CD8-positive, alpha-beta memory T cell (primary cell): Measurements from ENCODE around the gene KRTAP10-5. TPM values are rescaled to one million over a fixed set of nuclear protein-coding genes. Genes with fewer than 3 reads are reported as not detected.

Experiments
- CTCF ChIA-PET: fragments of 350-600 bp; sonication (Branson Sonifier 250); formaldehyde crosslinking; loops from one replicate; lab custom pipeline; 2021; ENCODE audit warnings: antibody characterized with exemption; lab: Charles Lee
- POLR2A ChIA-PET: fragments of 350-600 bp; sonication (Branson Sonifier 250); formaldehyde crosslinking; loops from one replicate; lab custom pipeline; 2021; ENCODE audit warnings: antibody characterized with exemption; lab: Charles Lee
- DNase-seq, 5 donors: peaks; one replicate each; pipeline versions ENCODE4 v3.0.0 to v3.0.0-alpha.2; 2020 to 2022; ENCODE audit warnings: mixed read lengths in 1 of 5
- H3K27ac ChIP-seq: one replicate; pipeline ENCODE4 v1.7.0; 2013; ENCODE audit warnings: low read depth, mild to moderate bottlenecking, low read length, moderate library complexity
- H3K27me3 ChIP-seq: 2 replicates; pipeline ENCODE4 v1.7.0; 2013; ENCODE audit warnings: low read length, mild to moderate bottlenecking; ENCODE audit not compliant: insufficient read depth, poor library complexity, severe bottlenecking
- H3K36me3 ChIP-seq: 2 replicates; pipeline ENCODE4 v1.7.0; 2013; ENCODE audit warnings: mild to moderate bottlenecking, low read length, moderate library complexity; ENCODE audit not compliant: insufficient read depth
- H3K4me1 ChIP-seq: 2 replicates; pipeline ENCODE4 v1.7.0; 2013; ENCODE audit warnings: mild to moderate bottlenecking, low read length, moderate library complexity; ENCODE audit not compliant: insufficient read depth
- H3K4me3 ChIP-seq: 2 replicates; pipeline ENCODE4 v1.7.0; 2013; ENCODE audit warnings: mild to moderate bottlenecking, low read length
- H3K9me3 ChIP-seq: 2 replicates; pipeline ENCODE4 v1.7.0; 2013; ENCODE audit warnings: mild to moderate bottlenecking, low read length
- H3K27ac Mint-ChIP-seq, 8 donors: one replicate each; pipeline ENCODE4 v1.8.0; 2020 to 2021; ENCODE audit warnings: mixed read lengths in 8 of 8, mild to moderate bottlenecking in 6 of 8, inconsistent platforms in 3 of 8, moderate library complexity in 3 of 8
- H3K27me3 Mint-ChIP-seq, 2 donors: one replicate each; pipeline ENCODE4 v1.8.0; 2020 to 2021; ENCODE audit warnings: mixed read lengths in 2 of 2, mild to moderate bottlenecking in 1 of 2, moderate library complexity in 1 of 2
- H3K36me3 Mint-ChIP-seq, 3 donors: one replicate each; pipeline ENCODE4 v1.8.0; 2020 to 2021; ENCODE audit warnings: mixed read lengths in 3 of 3, inconsistent platforms in 1 of 3, mild to moderate bottlenecking in 1 of 3
- H3K4me1 Mint-ChIP-seq, 3 donors: one replicate each; pipeline ENCODE4 v1.8.0; 2020 to 2021; ENCODE audit warnings: mixed read lengths in 3 of 3, inconsistent platforms in 1 of 3, mild to moderate bottlenecking in 1 of 3
- H3K4me3 Mint-ChIP-seq, 7 donors: one replicate each; pipeline ENCODE4 v1.8.0; 2020 to 2021; ENCODE audit warnings: mixed read lengths in 7 of 7, mild to moderate bottlenecking in 6 of 7, moderate library complexity in 4 of 7, inconsistent platforms in 2 of 7
- H3K9me3 Mint-ChIP-seq, 5 donors: one replicate each; pipeline ENCODE4 v1.8.0; 2020 to 2022; ENCODE audit warnings: mixed read lengths in 5 of 5, mild to moderate bottlenecking in 3 of 5, moderate library complexity in 2 of 5, inconsistent platforms in 1 of 5
- polyA plus RNA-seq: library from polyadenylated mRNA; unstranded; fragments of 300-500 nt; fragmentation: Illumina TruSeq; gene quantifications from one replicate; pipeline ENCODE4 v1.2.3, GENCODE V29; 2021
- total RNA-seq, 2 experiments: library from RNA; stranded (reverse); gene quantifications; one replicate each; pipeline ENCODE4 v1.2.3, GENCODE V29; 2021

Gene KRTAP10-5
- total and polyA plus RNA-seq, 3 experiments from 2014 or later = not detected

GRCh38 chr21:44530903-44531605 is 49.4 kb downstream of the KRTAP10-5 start:
- no peak overlapping the region for H3K4me3 ChIP-seq
- POLR2A ChIA-PET = no interaction called here
- H3K27ac ChIP-seq = no peak overlapping the region
- H3K9me3 Mint-ChIP-seq = no peaks in the 10 kb centered on the region
- no peaks in the 10 kb centered on the region for H3K36me3 ChIP-seq
- H3K27ac Mint-ChIP-seq = no peak overlapping the region
- DNase-seq = no peak
- CTCF ChIA-PET = no interaction called here
- H3K4me1 ChIP-seq = no peaks in the 10 kb centered on the region
- no peak overlapping the region for H3K4me3 Mint-ChIP-seq
- H3K27me3 ChIP-seq = no peaks in the 10 kb centered on the region
- H3K9me3 ChIP-seq = no peaks in the 10 kb centered on the region
- H3K27me3 Mint-ChIP-seq = peaks cover 1 to 12% of the 10 kb centered on the region in 2 donors
- H3K36me3 Mint-ChIP-seq = no peaks in the 10 kb centered on the region
- no peaks in the 10 kb centered on the region for H3K4me1 Mint-ChIP-seq

- no peak overlapping the region for H3K4me3 ChIP-seq
- H3K27ac Mint-ChIP-seq = peak overlapping the region in 1 of 8 donors; percentile 75
- no peak for DNase-seq
- H3K36me3 ChIP-seq = no peaks in the 10 kb centered on the region
- H3K4me3 Mint-ChIP-seq = no peak overlapping the region
- H3K36me3 Mint-ChIP-seq = no peaks in the 10 kb centered on the region
- no peaks in the 10 kb centered on the region for H3K9me3 ChIP-seq
- H3K9me3 Mint-ChIP-seq = no peaks in the 10 kb centered on the region
- H3K4me1 Mint-ChIP-seq = no peaks in the 10 kb centered on the region
- ChIA-PET POLR2A (no interaction called here), CTCF (no interaction called here)
- H3K27me3 Mint-ChIP-seq = peaks cover 1 to 12% of the 10 kb centered on the region in 2 donors
- no peak overlapping the region for H3K27ac ChIP-seq
- H3K4me1 ChIP-seq = no peaks in the 10 kb centered on the region
- H3K27me3 ChIP-seq = no peaks in the 10 kb centered on the region
Observed at GRCh38 chr21:44530221-44530902, 50.0 kb downstream of the KRTAP10-5 start.

- no peak overlapping the region for H3K4me3 ChIP-seq
Observed at GRCh38 chr21:44529503-44530125, 50.8 kb downstream of the KRTAP10-5 start.

More at GRCh38 chr21:44529503-44530125, 50.8 kb downstream of the KRTAP10-5 start:
- H3K9me3 Mint-ChIP-seq = no peaks in the 10 kb centered on the region
- H3K27ac Mint-ChIP-seq = no peak overlapping the region
- H3K4me3 Mint-ChIP-seq = no peak overlapping the region
- POLR2A ChIA-PET = no interaction called here
- CTCF ChIA-PET = no interaction called here
- H3K36me3 ChIP-seq = no peaks in the 10 kb centered on the region
- DNase-seq = no peak
- H3K27me3 ChIP-seq = no peaks in the 10 kb centered on the region
- no peaks in the 10 kb centered on the region for H3K4me1 Mint-ChIP-seq
- no peaks in the 10 kb centered on the region for H3K9me3 ChIP-seq
- H3K36me3 Mint-ChIP-seq = no peaks in the 10 kb centered on the region
- H3K27me3 Mint-ChIP-seq = peaks cover 1 to 10% of the 10 kb centered on the region in 2 donors
- no peak overlapping the region for H3K27ac ChIP-seq
- H3K4me1 ChIP-seq = no peaks in the 10 kb centered on the region

Other genes with a start within 250 kb of the KRTAP10-5 start
- 10 to 100 TPM; 17.6 to 19.2 TPM for gene CFAP410, start 241.2 kb downstream of the KRTAP10-5 start, total RNA-seq
- 36.4 TPM for gene CFAP410, start 241.2 kb downstream of the KRTAP10-5 start, polyA plus RNA-seq
- gene TRPM2, start 227.0 kb downstream of the KRTAP10-5 start, total RNA-seq = 1 to 10 TPM; 1.9 to 2.6 TPM
- 2.4 TPM for gene TRPM2, start 227.0 kb downstream of the KRTAP10-5 start, polyA plus RNA-seq
- under 1 TPM; 0.80 to 0.90 TPM for gene LRRC3, start 125.1 kb downstream of the KRTAP10-5 start, total RNA-seq
- gene LRRC3, start 125.1 kb downstream of the KRTAP10-5 start, polyA plus RNA-seq = 0.17 TPM
- not detected for gene KRTAP10-1, start 40.4 kb downstream of the KRTAP10-5 start, total RNA-seq
- not detected for gene KRTAP10-1, start 40.4 kb downstream of the KRTAP10-5 start, polyA plus RNA-seq
- gene KRTAP10-2, start 29.1 kb downstream of the KRTAP10-5 start, total RNA-seq = not detected
- gene KRTAP10-2, start 29.1 kb downstream of the KRTAP10-5 start, polyA plus RNA-seq = not detected
- gene KRTAP10-3, start 21.8 kb downstream of the KRTAP10-5 start, total RNA-seq = not detected
- not detected for gene KRTAP10-3, start 21.8 kb downstream of the KRTAP10-5 start, polyA plus RNA-seq
- not detected for gene KRTAP10-4, start 6.9 kb downstream of the KRTAP10-5 start, total RNA-seq
- gene KRTAP10-4, start 6.9 kb downstream of the KRTAP10-5 start, polyA plus RNA-seq = not detected
- gene KRTAP10-6, start 11.9 kb upstream of the KRTAP10-5 start, total RNA-seq = not detected
- not detected for gene KRTAP10-6, start 11.9 kb upstream of the KRTAP10-5 start, polyA plus RNA-seq
- not detected for gene KRTAP10-7, start 20.0 kb upstream of the KRTAP10-5 start, total RNA-seq
- not detected for gene KRTAP10-7, start 20.0 kb upstream of the KRTAP10-5 start, polyA plus RNA-seq
- gene KRTAP10-8, start 31.5 kb upstream of the KRTAP10-5 start, total RNA-seq = not detected
- not detected for gene KRTAP10-8, start 31.5 kb upstream of the KRTAP10-5 start, polyA plus RNA-seq
- not detected for gene KRTAP10-9, start 46.5 kb upstream of the KRTAP10-5 start, total RNA-seq
- gene KRTAP10-9, start 46.5 kb upstream of the KRTAP10-5 start, polyA plus RNA-seq = not detected
- not detected for gene KRTAP10-10, start 56.8 kb upstream of the KRTAP10-5 start, total RNA-seq
- not detected for gene KRTAP10-10, start 56.8 kb upstream of the KRTAP10-5 start, polyA plus RNA-seq
- gene KRTAP10-11, start 65.8 kb upstream of the KRTAP10-5 start, total RNA-seq = not detected
- not detected for gene KRTAP10-11, start 65.8 kb upstream of the KRTAP10-5 start, polyA plus RNA-seq
- not detected for gene KRTAP12-4, start 74.1 kb upstream of the KRTAP10-5 start, total RNA-seq
- gene KRTAP12-4, start 74.1 kb upstream of the KRTAP10-5 start, polyA plus RNA-seq = not detected
- not detected for gene KRTAP12-3, start 77.3 kb upstream of the KRTAP10-5 start, total RNA-seq
- gene KRTAP12-3, start 77.3 kb upstream of the KRTAP10-5 start, polyA plus RNA-seq = not detected
- not detected for gene KRTAP12-2, start 86.3 kb upstream of the KRTAP10-5 start, total RNA-seq
- gene KRTAP12-2, start 86.3 kb upstream of the KRTAP10-5 start, polyA plus RNA-seq = not detected
- not detected for gene KRTAP12-1, start 101.6 kb upstream of the KRTAP10-5 start, total RNA-seq
- not detected for gene KRTAP12-1, start 101.6 kb upstream of the KRTAP10-5 start, polyA plus RNA-seq
- not detected for gene KRTAP10-12, start 116.6 kb upstream of the KRTAP10-5 start, total RNA-seq
- gene KRTAP10-12, start 116.6 kb upstream of the KRTAP10-5 start, polyA plus RNA-seq = not detected
- not detected for gene TSPEAR, start 131.0 kb upstream of the KRTAP10-5 start, total RNA-seq
- gene TSPEAR, start 131.0 kb upstream of the KRTAP10-5 start, polyA plus RNA-seq = 0.05 TPM
- gene UBE2G2, start 221.2 kb upstream of the KRTAP10-5 start, total RNA-seq = 100 to 1,000 TPM; 112 to 116 TPM
- gene UBE2G2, start 221.2 kb upstream of the KRTAP10-5 start, polyA plus RNA-seq = 60.1 TPM
- 10 to 100 TPM; 81.7 to 85.3 TPM for gene SUMO3, start 237.5 kb upstream of the KRTAP10-5 start, total RNA-seq
- 88.1 TPM for gene SUMO3, start 237.5 kb upstream of the KRTAP10-5 start, polyA plus RNA-seq